ENCODE results near the gene GRIK3.

GRIK3 gene

DNA sequence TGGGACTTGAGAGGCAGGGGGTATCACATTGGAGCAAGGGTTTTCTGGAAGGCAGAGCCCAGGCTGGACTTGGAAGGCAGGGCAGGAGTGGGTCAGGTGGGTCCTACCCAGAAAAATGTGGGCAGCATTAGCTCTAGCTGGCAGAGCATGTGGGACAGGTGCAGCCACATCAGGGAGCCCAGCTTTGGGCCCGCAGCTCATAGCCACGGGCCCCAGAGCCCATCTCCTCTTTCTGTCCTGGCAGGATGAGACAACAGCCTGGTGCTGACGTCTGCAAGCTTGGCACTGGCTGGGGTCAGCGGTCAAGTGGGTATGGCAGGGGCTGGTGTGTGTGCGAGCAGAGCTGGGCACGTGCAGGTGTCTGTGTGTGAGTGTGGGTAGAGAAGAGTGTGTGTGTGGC, 154.7 kb downstream of the GRIK3 start:
- no peak for DNase-seq (ENCODE audit: low read depth in 2 of 2)

DNA sequence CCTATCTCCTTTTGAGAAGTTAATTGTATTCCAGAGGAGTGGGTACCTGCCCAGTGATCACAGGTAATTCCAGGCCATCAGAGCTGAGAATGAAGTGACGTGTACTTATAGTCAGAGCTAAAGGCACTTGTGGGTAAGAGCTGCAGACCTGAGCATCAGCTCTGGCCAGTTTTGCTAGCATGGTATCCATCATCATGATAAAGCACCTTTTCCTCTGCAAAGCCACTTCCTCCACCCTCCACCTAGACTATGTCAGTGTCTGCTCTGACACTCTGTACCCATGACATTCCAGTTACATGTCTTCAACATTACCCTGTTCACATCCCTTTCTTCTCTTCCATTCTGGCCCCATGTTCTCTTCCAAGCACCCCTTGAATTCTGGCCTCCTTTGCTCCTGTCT, 157.3 kb downstream of the GRIK3 start:
- DNase-seq (ENCODE audit: low read depth in 2 of 2): no peak

DNA sequence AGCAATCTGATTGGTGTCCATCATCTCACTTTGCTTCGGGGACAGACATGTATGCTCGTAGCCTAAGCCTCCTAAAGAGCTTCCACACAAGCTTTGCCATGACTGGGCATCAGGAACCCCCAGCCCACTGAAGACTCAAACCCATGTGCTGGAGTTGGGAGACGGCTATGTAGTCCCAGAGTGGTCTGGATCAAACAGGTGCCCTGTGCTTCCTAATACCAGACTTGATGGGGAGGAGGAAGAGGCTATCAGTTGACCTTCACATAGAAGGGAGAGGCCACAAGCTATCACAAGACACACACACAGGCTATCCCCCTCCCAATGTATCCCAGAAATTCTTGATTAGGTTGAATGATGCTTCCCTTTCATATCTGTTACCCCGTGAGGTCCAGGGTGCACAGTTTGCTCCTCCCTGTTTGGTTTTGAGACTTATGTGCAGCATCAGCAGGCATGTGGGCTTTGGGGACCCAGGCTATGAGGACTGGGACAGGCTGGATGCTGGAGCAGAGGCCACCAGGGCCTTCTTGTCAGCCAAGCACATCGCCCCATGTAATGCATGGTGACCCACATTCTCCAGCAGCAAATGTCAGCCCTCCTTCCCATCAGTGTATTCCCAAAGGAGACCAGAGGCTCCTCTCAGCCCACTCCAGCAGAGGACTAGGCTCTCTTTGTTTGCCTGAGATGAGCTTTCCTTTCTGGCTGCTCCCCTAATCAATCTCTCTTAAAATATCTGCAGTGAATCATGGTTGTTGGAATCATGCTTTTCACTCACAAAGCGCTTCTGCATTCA, 159.8 kb downstream of the GRIK3 start:
- no peak for DNase-seq (ENCODE audit: low read depth in 2 of 2)

DNA sequence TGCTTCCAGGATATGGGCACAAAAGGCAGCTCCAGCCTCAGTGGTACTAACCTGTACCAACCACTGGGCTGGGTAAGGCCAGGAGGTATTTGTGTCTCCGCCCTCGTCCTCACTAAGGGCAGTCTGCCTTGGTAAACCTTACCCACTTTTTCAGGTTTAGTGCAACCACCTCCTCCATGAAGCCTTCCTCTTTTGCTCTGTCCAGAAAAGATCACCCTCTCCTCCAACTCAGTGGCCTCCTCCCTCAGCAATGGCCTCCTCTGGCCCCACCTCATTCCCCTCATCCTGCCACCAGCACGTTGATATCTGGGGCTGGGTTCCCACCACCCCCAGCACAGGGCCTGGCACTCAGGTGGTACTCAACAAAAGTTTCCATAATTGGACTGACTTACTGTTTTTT, 161.5 kb downstream of the GRIK3 start:
- no peak for DNase-seq (ENCODE audit: low read depth in 2 of 2)

DNA sequence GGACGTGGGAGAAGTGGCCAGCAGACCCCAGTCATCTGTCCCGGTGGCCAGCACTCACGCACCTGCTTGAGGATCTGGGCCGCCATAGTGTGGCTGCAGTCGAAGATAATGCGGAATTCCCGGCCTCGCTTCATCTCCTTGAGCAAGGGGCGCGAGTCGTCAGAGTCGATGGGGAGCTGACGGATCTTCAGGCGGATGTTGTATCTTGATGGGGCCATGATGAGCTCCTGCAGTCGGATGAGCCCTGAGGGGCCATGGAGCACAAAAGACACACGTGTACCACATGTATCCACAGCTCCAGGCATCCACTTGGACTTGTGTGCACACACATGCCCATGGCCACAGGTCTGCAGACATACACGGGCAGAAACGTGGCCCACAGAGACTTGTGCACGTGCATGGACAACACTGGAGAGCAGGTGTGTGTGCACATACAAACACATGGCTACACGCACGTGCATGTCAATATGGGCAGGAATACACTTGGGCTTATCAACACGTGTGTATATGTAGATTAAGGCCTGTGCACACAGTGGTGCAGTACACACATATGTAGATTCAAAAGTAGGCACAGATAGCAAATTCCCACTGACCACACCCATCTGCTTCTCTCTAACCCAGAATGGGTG, 162.1 kb downstream of the GRIK3 start:
- DNase-seq (ENCODE audit: low read depth in 2 of 2): no peak

DNA sequence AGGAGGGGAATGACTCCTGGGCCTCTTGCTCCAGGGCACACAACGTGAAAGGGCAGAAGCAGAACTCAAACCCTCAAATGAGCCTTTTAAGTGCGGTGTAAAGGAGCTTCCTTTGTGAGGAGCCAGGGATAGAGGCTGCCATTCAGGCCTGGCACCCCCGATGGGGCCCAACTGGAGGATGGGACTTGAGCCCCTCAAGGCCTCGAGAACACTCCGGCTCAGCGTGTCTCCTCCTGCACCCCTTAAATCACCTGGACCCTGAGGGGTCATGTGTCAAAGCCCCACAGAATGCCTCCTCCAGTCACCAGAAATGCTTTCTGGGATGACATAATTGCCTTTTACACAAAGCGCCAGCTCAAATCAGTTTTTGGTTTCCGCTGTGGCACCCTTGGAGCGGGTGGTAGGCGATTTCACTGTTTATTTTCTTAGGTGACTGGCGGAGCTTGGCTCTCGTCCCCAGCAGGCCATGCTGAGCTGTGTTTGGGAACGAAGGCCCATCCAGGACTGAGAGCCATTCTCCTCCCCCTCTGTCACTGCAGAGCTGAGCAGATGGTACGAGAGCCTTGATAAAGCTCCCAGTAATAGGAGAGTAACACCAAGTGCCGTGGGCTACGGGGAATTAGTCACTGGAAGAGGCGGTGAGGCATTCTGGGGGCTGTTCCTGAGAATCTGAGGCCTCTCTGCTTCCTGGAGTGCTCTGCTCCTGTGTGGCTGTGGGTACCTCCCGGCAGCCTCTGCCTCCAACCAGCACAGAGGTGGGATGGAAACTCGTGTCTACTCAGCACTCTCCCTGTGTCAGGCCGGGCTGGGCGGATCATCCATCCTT, 163.0 kb downstream of the GRIK3 start:
- no peak for DNase-seq (ENCODE audit: low read depth in 2 of 2)

DNA sequence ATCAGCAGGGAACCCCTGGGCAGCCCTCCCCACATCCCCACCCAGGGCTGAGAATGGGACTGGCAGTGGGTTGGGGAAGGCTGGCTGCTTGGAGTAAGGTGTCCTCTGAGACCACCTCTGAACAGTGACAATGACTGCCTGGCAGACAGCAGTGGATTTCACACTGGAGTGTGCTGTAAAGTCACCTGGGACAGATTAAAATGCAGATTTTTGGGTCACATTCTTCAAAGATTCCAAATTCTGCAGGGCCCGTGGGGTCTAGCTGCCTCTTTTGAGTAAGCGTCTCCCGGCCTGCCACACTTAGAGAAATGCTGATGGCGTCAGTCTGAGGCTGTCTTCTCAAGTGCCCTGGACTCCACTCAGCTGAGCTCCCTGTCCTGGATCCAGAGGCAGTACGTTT, 164.5 kb downstream of the GRIK3 start:
- DNase-seq (ENCODE audit: low read depth in 2 of 2): no peak

DNA sequence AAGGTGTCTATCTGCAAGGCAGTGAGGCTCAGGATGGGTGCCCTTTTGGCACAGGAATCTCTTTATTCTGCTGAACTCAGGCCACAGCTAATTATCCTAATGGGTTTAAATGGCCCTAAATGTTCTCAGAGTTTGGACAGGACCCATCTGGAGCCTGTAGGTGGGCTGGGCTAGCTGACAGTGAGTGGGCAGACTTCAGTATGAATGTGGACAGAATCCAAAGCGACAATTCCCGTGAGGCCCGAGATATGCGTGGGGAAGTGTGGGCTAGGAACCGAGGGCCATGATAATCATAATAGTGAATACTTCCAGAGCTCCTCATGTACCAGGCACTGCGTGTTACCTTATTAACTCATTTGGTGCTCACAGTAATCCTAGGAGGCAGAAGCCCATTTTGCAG, 165.3 kb downstream of the GRIK3 start:
- no peak for DNase-seq (ENCODE audit: low read depth in 2 of 2)

DNA sequence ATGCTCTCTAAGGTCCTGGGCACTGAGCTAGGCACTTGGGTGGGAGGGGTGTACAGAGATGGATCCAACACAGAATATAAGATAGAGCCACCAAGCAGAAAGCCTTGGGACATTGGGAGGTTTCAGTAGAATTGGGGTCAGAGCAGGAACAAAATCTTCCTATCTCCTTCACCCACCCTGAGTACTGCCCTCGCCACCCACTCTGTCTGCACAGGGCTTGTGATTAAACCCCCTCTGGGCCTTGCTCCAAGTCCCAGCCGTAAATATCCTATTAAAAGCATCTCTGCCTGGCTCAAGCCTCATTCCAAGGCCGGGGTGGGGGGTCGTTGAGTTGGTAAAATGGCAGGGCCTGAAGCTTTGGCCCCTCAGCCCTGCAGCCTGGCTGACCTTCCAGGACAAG, 166.7 kb downstream of the GRIK3 start:
- DNase-seq (ENCODE audit: low read depth in 2 of 2): no peak

DNA sequence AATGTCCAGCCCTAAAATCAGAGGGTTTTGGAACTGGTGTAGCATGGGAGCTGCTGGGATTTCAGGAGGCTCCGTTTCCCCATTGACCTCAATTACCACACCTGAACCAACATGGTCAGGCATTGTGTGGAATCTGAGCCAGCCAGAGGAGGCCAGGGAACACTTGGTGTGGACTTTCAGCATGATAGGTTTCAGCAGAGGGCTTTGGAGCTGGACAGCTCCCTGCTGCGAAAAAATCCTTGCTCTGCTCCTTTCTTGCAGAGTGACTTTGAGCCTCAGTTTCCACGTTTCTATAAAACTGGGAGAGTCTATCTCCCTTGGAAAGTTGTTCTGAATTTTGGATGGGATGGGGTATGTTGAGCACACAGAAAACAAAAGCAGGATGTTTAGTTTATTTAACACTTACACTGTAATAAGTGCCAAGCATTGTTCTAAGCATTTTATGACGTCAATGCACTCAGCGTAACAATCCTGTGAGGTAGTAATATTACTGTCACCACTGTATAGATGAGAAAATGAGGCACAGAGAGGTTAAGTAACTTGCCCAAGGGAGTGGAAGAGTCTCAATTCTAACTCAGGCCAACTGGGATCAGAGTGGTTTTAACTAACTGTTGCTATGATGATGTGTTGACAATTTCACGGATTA, 168.0 kb downstream of the GRIK3 start:
- DNase-seq (ENCODE audit: low read depth in 2 of 2): no peak

DNA sequence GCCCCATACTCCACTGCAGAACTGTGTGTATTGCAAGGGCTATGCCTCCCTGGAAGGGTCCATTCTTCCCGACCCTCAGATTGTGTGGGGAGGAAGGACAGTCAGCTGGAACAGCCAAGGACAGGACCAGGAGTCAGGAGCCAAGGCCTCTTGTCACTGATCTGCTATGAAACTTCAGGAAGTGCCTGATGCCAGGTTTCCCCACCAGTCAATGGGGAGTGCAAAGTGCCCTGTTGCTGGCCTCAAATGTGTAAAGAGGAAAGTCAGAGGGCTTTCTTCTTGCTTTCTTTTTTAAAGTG, 168.8 kb downstream of the GRIK3 start:
- DNase-seq (ENCODE audit: low read depth in 2 of 2): no peak

DNA sequence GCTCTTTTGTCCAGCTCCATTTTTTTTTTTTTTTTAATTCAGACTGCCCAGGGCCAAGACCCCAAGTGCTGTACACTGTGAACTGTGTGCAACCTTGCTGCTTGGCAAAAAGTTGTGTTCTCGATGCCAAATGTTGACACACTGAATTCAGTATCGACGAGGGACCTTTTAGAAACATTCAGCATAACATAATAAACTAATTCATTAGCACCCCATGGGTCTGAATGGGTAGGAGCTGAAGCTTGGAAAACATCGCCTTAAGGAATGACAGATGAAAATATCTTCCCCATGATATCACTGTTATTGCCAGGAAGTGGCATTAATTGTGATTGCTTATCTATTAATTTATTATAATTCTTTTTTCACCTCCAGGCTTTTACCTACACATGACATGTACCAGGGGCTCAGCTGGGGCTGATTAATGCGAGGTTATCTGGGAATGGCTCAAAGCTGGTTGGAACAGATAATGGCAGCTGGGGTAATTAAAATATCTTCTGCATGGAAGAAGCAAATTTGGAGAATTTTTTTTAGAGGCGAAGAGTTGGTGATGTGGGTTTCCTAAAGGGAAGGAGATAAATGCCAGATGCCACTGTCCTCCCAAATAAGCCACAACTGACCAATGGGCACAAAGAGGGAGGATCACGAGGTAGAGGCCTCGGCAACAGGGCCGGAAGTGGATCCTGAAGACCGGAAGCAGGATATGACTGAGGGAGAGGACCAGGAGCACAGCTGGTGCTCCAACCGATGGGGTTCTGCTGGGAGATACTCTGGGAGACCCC, 169.3 kb downstream of the GRIK3 start:
- DNase-seq (ENCODE audit: low read depth in 2 of 2): no peak

DNA sequence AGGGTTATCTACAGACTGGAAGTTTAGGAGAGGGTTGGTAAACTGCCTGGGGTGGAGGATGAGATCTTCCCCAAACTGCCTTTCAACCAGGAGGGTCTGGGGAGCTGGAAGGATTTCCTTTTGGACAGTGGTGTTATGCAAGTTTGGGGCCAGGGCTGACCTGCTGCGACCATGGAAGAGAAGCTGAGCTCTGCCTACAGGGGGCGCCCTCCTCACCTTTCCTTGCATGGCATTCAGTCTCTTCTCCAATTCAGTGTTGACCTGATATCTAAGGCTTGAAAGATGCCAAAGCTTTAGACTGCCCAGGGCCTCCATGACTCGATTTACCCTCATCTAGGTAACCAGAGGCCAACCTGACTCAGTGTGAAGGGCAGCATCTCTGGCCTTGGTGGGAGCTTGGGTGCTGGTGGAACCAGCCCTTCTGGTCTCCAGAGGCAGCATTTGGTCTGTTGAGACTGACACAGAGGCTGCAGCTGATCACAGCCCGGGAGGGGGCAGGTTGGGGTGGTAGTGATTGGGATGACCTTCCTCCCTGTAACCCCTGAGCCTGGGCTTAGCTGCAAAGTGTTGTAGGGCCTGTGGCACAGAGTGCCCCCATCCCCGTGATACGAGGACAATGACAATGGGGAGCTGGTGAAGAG, 170.0 kb downstream of the GRIK3 start:
- no peak for DNase-seq (ENCODE audit: low read depth in 2 of 2)

DNA sequence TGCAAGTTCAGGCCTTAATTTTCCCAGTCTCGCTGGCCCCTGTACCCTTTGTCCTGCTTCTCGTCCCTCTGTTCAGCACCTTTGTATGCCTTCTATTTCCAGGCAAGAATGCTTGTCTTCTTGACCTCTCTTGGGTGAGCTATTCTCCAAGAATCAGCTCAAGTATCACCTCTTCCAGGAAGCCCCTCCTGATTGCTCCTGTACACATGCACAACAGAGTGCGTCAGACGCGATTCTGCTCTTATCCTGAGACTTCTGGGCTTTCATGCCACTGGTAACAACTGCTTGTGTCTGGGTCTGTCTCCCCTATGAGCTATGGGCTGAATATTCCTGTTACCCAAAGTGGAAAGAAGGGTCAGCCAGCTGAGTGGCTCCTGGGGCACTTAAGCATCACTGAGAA, 170.8 kb downstream of the GRIK3 start:
- no peak for DNase-seq (ENCODE audit: low read depth in 2 of 2)

DNA sequence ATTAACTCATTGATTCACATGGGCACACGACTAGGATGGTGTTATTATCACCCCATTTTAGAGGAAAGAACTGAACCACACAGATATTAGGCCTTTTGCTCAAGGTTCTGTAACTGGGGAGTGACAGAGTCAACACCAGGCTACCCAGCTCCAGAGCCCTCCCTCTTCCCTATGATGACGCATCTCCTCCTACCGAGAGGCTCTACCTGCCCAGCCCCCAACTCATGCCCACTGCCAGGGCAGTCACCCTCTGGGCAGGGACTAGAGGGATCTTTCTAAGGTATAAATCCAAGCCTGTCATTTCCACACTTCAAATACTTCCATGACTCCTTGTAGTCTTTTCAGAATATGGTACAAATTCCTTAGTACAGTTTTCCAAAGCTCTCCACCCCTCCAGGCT, 171.3 kb downstream of the GRIK3 start:
- no peak for DNase-seq (ENCODE audit: low read depth in 2 of 2)

DNA sequence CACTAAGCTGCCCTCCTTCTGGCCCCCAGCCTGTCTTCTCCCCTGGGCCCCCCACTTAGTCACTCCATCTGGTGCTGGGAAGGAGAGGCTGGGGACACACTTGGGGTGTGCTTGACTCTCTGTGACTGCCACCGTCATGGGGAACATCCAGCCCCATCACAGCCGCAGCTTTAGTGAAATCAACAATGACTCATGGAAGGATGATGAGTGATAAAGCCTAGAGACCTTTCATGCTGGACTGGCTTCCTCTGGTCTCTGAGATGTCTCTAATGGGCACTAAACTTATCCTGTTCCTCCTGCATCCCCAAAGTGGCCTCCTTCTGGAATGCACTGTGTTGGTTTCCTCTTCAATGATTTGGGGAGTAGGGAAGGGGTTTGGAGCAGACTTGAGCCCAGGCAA, 172.9 kb downstream of the GRIK3 start:
- DNase-seq (ENCODE audit: low read depth in 2 of 2): no peak

DNA sequence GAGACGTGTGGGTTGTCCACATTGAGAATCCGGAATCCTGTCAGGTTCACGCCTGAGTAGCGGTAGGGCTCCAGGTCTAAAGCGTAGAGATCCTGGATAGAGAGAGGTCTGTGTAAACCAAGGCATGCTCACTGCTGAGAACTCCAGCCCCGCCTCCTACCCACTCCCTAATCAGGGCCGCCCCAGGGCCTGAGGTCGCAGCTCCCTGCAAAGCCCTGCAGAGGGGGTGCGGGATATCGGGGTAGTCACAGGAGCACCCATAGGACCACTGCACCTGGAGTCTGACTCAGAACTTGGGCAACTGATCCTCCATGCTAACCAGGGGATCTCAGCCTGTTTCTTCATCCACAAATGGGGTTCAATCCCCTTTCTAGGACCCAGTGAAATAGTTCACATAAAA, 174.4 kb downstream of the GRIK3 start:
- DNase-seq (ENCODE audit: low read depth in 2 of 2): no peak

DNA sequence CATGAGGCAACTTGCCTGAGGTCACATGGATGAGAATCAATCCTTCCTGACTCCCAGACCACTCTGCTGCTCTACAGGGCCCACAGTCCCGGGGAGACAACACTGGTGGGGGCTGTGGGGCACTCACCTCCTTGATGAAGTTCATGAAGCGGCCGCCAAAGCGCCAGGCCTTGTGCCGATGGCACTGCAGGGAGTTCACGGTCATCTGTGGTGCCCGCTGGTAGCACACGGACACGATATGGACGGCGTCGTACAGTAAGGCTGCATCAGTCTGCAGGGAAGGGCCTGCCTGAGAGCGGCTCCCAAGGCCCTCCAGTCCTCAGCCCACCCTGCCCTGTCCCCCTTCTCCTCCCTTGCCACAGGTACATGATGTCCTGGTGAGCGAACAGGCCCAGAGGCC, 175.3 kb downstream of the GRIK3 start:
- no peak for DNase-seq (ENCODE audit: low read depth in 2 of 2)

DNA sequence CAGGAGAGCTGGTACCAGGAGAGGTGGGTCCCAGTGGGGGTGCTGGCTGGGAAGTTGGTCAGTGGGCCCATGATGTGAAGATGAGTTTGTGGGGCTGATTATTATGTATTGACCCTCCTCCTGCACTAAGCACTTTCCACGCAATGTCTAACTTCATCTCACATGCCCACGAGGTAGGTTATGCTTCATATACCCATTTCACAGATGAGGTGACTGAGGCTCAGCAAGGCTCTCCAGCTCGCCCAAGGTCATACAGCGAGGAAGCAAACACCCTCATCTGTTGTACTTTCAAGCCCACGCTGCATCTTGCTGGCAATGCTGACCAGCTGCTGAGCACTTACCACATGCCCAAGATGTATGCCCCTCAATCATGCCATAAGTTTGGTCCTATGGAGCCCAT, 175.8 kb downstream of the GRIK3 start:
- DNase-seq (ENCODE audit: low read depth in 2 of 2): no peak

DNA sequence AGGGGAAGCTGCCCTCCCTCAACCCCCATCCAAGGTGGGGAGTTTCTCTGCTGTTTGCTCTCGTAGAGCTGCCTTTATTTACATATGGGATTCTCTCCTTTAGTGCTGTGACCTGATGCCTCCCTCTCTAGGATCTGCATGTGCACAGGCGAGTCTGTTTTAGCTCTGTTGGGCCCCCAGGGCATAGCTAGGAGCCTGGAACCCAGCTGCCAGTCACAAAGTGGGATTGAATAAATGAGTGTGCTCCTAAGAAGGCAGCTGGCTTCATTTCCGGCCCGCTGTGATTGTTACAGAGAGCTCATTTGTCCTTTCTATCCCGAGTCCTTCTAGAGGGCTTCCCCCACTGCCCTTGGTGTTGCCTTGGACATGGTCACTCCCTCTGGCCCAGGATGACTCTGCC, 176.6 kb downstream of the GRIK3 start:
- DNase-seq (ENCODE audit: low read depth in 2 of 2): no peak
